ENCODE data around the gene DES. TPM values are rescaled to one million over a fixed set of nuclear protein-coding genes. Genes with fewer than 3 reads are reported as not detected.

DES gene
- total RNA-seq, 1 experiment from 2014 or later: 4.2 TPM

- POLR2A ChIA-PET: interaction anchor here (0.7 to 1.5 kb wide), 6 partner anchors 9 to 111 kb away, joined by 4 to 9 read pairs (median 4); partner anchors contain the start of genes DNAJB2 and GMPPA
- intact Hi-C loops (cut with micrococcal nuclease): loop anchor here (2.0 to 5.0 kb wide), 3 partner anchors 45 to 300 kb away; partner anchors contain the start of genes CNPPD1 and RETREG2
- no peaks in the 10 kb centered on the region for H3K9me2 ChIP-seq (ENCODE audit: insufficient read depth)
- peak within 1 kb of the TSS; percentile 88 for H2AFZ ChIP-seq (ENCODE audit: low read depth, low read length, poor library complexity, severe bottlenecking)
- H3K27me3 ChIP-seq (ENCODE audit: insufficient read depth, low read length): no peaks in the 10 kb centered on the region
- H3K9ac ChIP-seq (ENCODE audit: low read length): peak within 1 kb of the TSS; percentile 98
- CTCF ChIA-PET: interaction anchor here (0.6 to 2.9 kb wide), 17 partner anchors 9 to 540 kb away, joined by 3 to 32 read pairs (median 5); no protein-coding TSS in a partner anchor
- H4K20me1 ChIP-seq (ENCODE audit: insufficient read depth): no peaks in the 10 kb centered on the region
- H3K9me3 ChIP-seq (ENCODE audit: control insufficient read depth in 1 of 2, insufficient read depth in 1 of 2, low read depth in 1 of 2, low read length in 2 of 2): no peaks in the 10 kb centered on the region
- H3K4me1 ChIP-seq (ENCODE audit: control insufficient read depth in 1 of 2, insufficient read depth in 2 of 2, low read length in 2 of 2): peaks cover 9 to 18% of the 10 kb centered on the region in 2 experiments; a peak in 3 of 4 replicates
- peak; percentile 73 for DNase-seq (ENCODE audit: low read depth, low spot score)
- H3K27ac ChIP-seq (ENCODE audit: low read depth, low read length): peak within 1 kb of the TSS; percentile 93
- peak; percentile 74 for ATAC-seq
- H3K4me3 ChIP-seq (replicated peaks in 1 of 2; ENCODE audit: low read depth in 1 of 2, low read length in 2 of 2): peak within 1 kb of the TSS; percentile 88 to 91
- peak within 1 kb of the TSS; percentile 78 for H3K4me2 ChIP-seq (ENCODE audit: low read length)
- BruUV-seq (replicated peaks): no TSS peak
- RAD21 ChIA-PET (ENCODE audit: low non-redundant PET in 1 of 2, low total read pairs in 2 of 2, uncharacterized antibody in 2 of 2, unreplicated experiment in 2 of 2): interaction anchor here (0.6 to 1.0 kb wide), 4 partner anchors 77 to 160 kb away, joined by 3 to 6 read pairs (median 4); no protein-coding TSS in a partner anchor
- H3K79me2 ChIP-seq (ENCODE audit: insufficient read depth, low read length): peaks cover 12% of the 10 kb centered on the region; the same call in 1 of the 2 replicates
- H3K36me3 ChIP-seq (ENCODE audit: control insufficient read depth in 1 of 2, insufficient read depth in 2 of 2, low read length in 2 of 2): peaks cover 7 to 24% of the 10 kb centered on the region in 2 experiments; a peak in 3 of 4 replicates
- peak; percentile 58 for TF ChIP-seq POLR2AphosphoS5 (IDR thresholded peaks at IDR 0.05; ENCODE audit: low read depth, low read length)
- TF ChIP-seq SRF (IDR thresholded peaks at IDR 0.05; ENCODE audit: low read depth): no peak
- no peak for TF ChIP-seq ZNF274 (IDR thresholded peaks at IDR 0.05; ENCODE audit: low read depth, low read length)
- TF ChIP-seq, protein P1, sequence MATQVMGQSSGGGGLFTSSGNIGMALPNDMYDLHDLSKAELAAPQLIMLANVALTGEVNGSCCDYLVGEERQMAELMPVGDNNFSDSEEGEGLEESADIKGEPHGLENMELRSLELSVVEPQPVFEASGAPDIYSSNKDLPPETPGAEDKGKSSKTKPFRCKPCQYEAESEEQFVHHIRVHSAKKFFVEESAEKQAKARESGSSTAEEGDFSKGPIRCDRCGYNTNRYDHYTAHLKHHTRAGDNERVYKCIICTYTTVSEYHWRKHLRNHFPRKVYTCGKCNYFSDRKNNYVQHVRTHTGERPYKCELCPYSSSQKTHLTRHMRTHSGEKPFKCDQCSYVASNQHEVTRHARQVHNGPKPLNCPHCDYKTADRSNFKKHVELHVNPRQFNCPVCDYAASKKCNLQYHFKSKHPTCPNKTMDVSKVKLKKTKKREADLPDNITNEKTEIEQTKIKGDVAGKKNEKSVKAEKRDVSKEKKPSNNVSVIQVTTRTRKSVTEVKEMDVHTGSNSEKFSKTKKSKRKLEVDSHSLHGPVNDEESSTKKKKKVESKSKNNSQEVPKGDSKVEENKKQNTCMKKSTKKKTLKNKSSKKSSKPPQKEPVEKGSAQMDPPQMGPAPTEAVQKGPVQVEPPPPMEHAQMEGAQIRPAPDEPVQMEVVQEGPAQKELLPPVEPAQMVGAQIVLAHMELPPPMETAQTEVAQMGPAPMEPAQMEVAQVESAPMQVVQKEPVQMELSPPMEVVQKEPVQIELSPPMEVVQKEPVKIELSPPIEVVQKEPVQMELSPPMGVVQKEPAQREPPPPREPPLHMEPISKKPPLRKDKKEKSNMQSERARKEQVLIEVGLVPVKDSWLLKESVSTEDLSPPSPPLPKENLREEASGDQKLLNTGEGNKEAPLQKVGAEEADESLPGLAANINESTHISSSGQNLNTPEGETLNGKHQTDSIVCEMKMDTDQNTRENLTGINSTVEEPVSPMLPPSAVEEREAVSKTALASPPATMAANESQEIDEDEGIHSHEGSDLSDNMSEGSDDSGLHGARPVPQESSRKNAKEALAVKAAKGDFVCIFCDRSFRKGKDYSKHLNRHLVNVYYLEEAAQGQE (IDR thresholded peaks at IDR 0.05; ENCODE audit: low read depth): no peak
- TF ChIP-seq ATF3 (IDR thresholded peaks at IDR 0.05): no peak
- no peak for TF ChIP-seq EZH2phosphoT487 (IDR thresholded peaks at IDR 0.05; ENCODE audit: borderline replicate concordance)
- no peak for TF ChIP-seq YY1 (IDR thresholded peaks at IDR 0.05; ENCODE audit: extremely low read depth, insufficient replicate concordance, low read depth, low read length)
- TF ChIP-seq ELF1 (IDR thresholded peaks at IDR 0.05; ENCODE audit: borderline replicate concordance, low read depth): no peak
- TF ChIP-seq FOSL1 (IDR thresholded peaks at IDR 0.05; ENCODE audit: low read depth): no peak
- TF ChIP-seq, protein P2, sequence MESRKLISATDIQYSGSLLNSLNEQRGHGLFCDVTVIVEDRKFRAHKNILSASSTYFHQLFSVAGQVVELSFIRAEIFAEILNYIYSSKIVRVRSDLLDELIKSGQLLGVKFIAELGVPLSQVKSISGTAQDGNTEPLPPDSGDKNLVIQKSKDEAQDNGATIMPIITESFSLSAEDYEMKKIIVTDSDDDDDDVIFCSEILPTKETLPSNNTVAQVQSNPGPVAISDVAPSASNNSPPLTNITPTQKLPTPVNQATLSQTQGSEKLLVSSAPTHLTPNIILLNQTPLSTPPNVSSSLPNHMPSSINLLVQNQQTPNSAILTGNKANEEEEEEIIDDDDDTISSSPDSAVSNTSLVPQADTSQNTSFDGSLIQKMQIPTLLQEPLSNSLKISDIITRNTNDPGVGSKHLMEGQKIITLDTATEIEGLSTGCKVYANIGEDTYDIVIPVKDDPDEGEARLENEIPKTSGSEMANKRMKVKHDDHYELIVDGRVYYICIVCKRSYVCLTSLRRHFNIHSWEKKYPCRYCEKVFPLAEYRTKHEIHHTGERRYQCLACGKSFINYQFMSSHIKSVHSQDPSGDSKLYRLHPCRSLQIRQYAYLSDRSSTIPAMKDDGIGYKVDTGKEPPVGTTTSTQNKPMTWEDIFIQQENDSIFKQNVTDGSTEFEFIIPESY (IDR thresholded peaks at IDR 0.05; ENCODE audit: extremely low read depth, insufficient replicate concordance, low read length): no peak
- peak; percentile 74 for TF ChIP-seq MAX (IDR thresholded peaks at IDR 0.05)
- TF ChIP-seq CTCF (IDR thresholded peaks at IDR 0.05 in 2 of 3, conservative IDR thresholded peaks at IDR 0.05 in 1 of 3; ENCODE audit: borderline replicate concordance in 1 of 3, insufficient read depth in 1 of 3, low read depth in 2 of 3, low read length in 2 of 3): no peak
- TF ChIP-seq CBX3 (IDR thresholded peaks at IDR 0.05; ENCODE audit: low read depth): no peak
- peak; percentile 83 for TF ChIP-seq ZFX (IDR thresholded peaks at IDR 0.05)
- 0 out of 2 replicates have a peak, but pooled peaks have one; percentile 10 for TF ChIP-seq EGR1 (IDR thresholded peaks at IDR 0.05; ENCODE audit: low read depth)
- no peak; the same call in none of the 2 replicates for TF ChIP-seq SP1 (IDR thresholded peaks at IDR 0.05; ENCODE audit: low read depth)
- no peak for TF ChIP-seq SIN3A (IDR thresholded peaks at IDR 0.05; ENCODE audit: low read depth)
Observed at GRCh38 chr2:219387306-219388120, 30.7 kb upstream of the DES start, which contains the start of gene DNPEP. TSS of gene DNPEP (minus strand) at chr2:219387912. CDS start at chr2:219387794, 118 bp downstream.

Measured in HCT116 (cell line).